Chondrocyte (in vitro differentiated cells): ENCODE data around the gene SH3RF2. TPM values are rescaled to one million over a fixed set of nuclear protein-coding genes. Genes with fewer than 3 reads are reported as not detected.
"Not testable (repeated sequence)": the region's sequence is repeated elsewhere in the genome, so short reads cannot be mapped to it uniquely, and the experiment has no call there.

Source experiments
- DNase-seq: peaks from one replicate; pipeline ENCODE4 v3.0.0; 2021; ENCODE audit warnings: mixed read lengths, low spot score
- H3K27ac Mint-ChIP-seq: one replicate; pipeline ENCODE4 v1.8.0; 2021; ENCODE audit warnings: mild to moderate bottlenecking, moderate library complexity, mixed read lengths; ENCODE audit not compliant: unreplicated experiment
- H3K27me3 Mint-ChIP-seq: 2 replicates; pipeline ENCODE4 v1.8.0; 2021; ENCODE audit warnings: low read depth, mixed read lengths
- H3K36me3 Mint-ChIP-seq: 2 replicates; pipeline ENCODE4 v1.8.0; 2021; ENCODE audit warnings: low read depth, mixed read lengths
- H3K4me1 Mint-ChIP-seq: 2 replicates; pipeline ENCODE4 v1.8.0; 2021; ENCODE audit warnings: low read depth, mild to moderate bottlenecking, mixed read lengths
- H3K4me3 Mint-ChIP-seq: one replicate; pipeline ENCODE4 v1.8.0; 2021; ENCODE audit warnings: mild to moderate bottlenecking, moderate library complexity, mixed read lengths; ENCODE audit not compliant: unreplicated experiment
- H3K9me3 Mint-ChIP-seq: 2 replicates; pipeline ENCODE4 v1.8.0; 2021; ENCODE audit warnings: low read depth, mixed read lengths
- total RNA-seq: library from RNA; stranded (reverse); gene quantifications from 3 replicates; pipeline ENCODE4 v1.2.1, GENCODE V29; 2021
- TF ChIP-seq, protein P1 (sequence below): fragments of 200-600 bp; sonication (generic); IDR thresholded peaks from 2 replicates; pipeline ENCODE4 v1.5.0; 2021; ENCODE audit warnings: antibody characterized with exemption, mild to moderate bottlenecking, moderate library complexity

The SH3RF2 gene
- total RNA-seq, 1 donor from 2014 or later = 0.42 TPM

DNA sequence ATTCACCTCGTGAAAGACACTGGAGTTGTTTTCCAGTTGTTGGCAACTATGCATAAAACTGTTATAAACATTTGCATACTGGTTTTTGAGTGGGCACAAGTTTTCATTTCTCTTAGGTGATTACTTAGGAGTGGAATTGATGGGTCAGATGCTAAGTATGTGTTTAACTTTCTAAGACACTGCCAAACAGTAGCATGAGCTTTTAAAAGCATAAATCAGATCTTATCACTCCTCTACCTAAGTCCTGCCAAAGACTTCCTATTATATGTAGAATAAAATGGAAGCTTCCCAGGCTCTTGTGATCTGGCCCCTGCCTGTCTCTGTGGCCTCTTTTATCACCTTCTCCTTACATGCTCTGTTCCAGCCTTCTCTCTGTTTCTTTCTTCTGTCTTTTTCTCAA is 72.6 kb downstream of the SH3RF2 start:
- Mint-ChIP-seq H3K4me1 (peaks cover 10% of the 10 kb centered on the region), H3K9me3 (peaks cover 9% of the 10 kb centered on the region), H3K36me3 (peaks cover 2% of the 10 kb centered on the region), H3K4me3 (no peak overlapping the region), H3K27me3 (no peaks in the 10 kb centered on the region), H3K27ac (no peak overlapping the region)
- TF ChIP-seq, protein P1, sequence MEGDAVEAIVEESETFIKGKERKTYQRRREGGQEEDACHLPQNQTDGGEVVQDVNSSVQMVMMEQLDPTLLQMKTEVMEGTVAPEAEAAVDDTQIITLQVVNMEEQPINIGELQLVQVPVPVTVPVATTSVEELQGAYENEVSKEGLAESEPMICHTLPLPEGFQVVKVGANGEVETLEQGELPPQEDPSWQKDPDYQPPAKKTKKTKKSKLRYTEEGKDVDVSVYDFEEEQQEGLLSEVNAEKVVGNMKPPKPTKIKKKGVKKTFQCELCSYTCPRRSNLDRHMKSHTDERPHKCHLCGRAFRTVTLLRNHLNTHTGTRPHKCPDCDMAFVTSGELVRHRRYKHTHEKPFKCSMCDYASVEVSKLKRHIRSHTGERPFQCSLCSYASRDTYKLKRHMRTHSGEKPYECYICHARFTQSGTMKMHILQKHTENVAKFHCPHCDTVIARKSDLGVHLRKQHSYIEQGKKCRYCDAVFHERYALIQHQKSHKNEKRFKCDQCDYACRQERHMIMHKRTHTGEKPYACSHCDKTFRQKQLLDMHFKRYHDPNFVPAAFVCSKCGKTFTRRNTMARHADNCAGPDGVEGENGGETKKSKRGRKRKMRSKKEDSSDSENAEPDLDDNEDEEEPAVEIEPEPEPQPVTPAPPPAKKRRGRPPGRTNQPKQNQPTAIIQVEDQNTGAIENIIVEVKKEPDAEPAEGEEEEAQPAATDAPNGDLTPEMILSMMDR = no peak
- DNase-seq = no peak

GRCh38 chr5:146010447-146010846 is 74.1 kb downstream of the SH3RF2 start:
- not testable (repeated sequence) for DNase-seq, H3K4me1 Mint-ChIP-seq, H3K4me3 Mint-ChIP-seq, H3K36me3 Mint-ChIP-seq, H3K27me3 Mint-ChIP-seq, H3K9me3 Mint-ChIP-seq, H3K27ac Mint-ChIP-seq

DNA sequence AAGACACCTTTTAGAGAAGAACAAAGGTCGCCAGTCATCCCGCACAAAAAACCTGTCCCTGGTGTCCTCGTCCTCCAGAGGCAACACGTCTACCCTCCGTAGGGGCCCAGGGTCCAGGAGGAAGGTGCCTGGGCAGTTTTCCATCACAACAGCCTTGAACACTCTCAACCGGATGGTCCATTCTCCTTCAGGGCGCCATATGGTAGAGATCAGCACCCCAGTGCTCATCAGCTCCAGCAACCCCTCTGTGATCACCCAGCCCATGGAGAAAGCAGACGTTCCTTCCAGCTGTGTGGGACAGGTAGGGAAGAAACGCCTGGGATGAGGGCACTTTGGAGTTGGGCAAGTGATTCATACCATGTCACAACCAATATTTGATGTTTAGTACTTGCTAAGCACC is 77.4 kb downstream of the SH3RF2 start:
- Mint-ChIP-seq H3K36me3 (peaks cover 2% of the 10 kb centered on the region), H3K4me1 (peaks cover 6% of the 10 kb centered on the region), H3K27ac (no peak overlapping the region), H3K27me3 (no peaks in the 10 kb centered on the region), H3K4me3 (no peak overlapping the region), H3K9me3 (peaks cover 12% of the 10 kb centered on the region)
- TF ChIP-seq, protein P1 = no peak
- no peak for DNase-seq

DNA sequence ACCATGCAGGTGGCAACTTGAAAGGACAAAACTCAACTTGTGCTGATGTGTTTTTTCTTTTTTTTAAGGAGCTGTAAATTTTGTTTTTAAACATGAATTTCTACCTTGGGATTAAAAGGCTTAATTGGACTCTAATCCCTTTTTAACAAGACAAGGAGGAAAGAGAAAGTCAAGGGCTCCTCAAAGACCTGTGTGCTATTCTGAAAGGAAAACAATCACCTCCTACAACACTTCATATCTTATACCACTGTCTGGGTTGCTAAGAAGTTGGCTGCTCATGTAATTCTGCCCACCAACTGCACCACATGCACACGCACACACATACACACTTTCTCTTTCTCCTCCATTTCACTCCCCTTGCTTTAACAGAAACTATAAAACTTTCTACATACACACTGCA is 78.6 kb downstream of the SH3RF2 start:
- H3K9me3 Mint-ChIP-seq = peaks cover 12% of the 10 kb centered on the region
- no peaks in the 10 kb centered on the region for H3K27me3 Mint-ChIP-seq
- TF ChIP-seq, protein P1 = no peak
- peaks cover 6% of the 10 kb centered on the region for H3K4me1 Mint-ChIP-seq
- H3K36me3 Mint-ChIP-seq = peaks cover 2% of the 10 kb centered on the region
- no peak for DNase-seq
- no peak overlapping the region for H3K4me3 Mint-ChIP-seq
- no peak overlapping the region for H3K27ac Mint-ChIP-seq

DNA sequence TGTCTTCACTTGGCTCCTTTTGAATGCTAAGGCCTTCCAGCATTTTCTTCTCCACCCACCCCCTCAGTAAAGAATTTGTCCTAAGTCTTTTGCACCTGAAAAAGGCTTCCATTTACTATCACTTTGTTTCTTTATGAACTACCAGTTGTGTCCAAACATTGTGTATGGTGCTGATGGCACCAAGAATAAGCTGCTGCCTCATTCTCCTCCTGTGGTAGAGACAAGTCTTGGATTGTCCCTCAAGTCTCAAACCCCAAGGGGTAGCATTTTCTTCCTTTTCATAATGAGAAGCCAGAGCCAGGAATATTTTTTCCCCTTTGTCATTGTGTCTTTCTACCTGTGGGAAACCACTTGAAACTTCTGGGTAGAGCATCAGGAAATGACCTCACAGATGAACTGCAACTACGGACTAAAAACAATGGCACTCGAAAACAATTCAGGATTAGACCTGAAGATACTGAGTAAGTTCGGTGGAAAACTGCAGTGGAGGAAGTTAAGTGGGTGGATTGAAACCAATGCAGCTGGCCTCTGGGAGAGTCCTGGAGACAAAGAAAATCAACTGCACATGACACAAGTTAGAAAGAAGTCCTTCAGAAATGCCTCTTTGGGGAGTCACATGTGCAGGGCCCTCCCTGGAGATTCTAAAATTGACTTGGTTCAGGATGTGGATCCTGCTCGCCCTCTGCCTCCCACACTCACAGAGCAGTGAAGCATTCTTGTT is 80.5 kb downstream of the SH3RF2 start:
- Mint-ChIP-seq H3K4me1 (peaks cover 6% of the 10 kb centered on the region), H3K9me3 (peaks cover 6% of the 10 kb centered on the region), H3K27ac (no peak overlapping the region), H3K36me3 (no peaks in the 10 kb centered on the region), H3K27me3 (no peaks in the 10 kb centered on the region), H3K4me3 (no peak overlapping the region)
- DNase-seq = no peak
- TF ChIP-seq, protein P1 = no peak
